ENCODE measurements around the gene POLD2. TPM values are rescaled to one million over a fixed set of nuclear protein-coding genes. Genes with fewer than 3 reads are reported as not detected.
A peak's percentile ranks its signal among the peaks of the same experiment; 100 is the strongest.

The POLD2 gene
- total and polyA plus RNA-seq, 7 donors: 57.3 to 127 (median 87.1) TPM

- Histone ChIP-seq H3K27ac (no peak overlapping the region), H3K4me1 (peaks cover 1% of the 10 kb centered on the region), H3K4me3 (no peak overlapping the region), H3K9me3 (no peaks in the 10 kb centered on the region), H3K27me3 (ENCODE audit: insufficient read depth in 3 of 3, low read length in 2 of 3) (peaks cover 0 to 11% (median 2%) of the 10 kb centered on the region in 3 donors), H3K36me3 (ENCODE audit: insufficient read depth in 1 of 2, low read depth in 1 of 2) (no peaks in the 10 kb centered on the region)
- DNase-seq (peak in 1 of 2 donors; percentile 40), ATAC-seq (no peak)
- no peak for TF ChIP-seq CTCF (IDR thresholded peaks at IDR 0.05)
- intact Hi-C loops (cut with DNase I): no loop called here
- 87 to 91% (median 87%) methylated on average over 20 to 21 of the region's 21 CpGs for WGBS, 3 donors
Measured at GRCh38 chr7:44108768-44109750, 14.3 kb downstream of the POLD2 start.

GRCh38 chr7:44107961-44108767 lies 15.2 kb downstream of the POLD2 start:
- Histone ChIP-seq H3K27me3 (ENCODE audit: insufficient read depth in 3 of 3, low read length in 2 of 3) (peaks cover 0 to 11% (median 6%) of the 10 kb centered on the region in 3 donors), H3K4me1 (no peaks in the 10 kb centered on the region), H3K9me3 (no peaks in the 10 kb centered on the region), H3K36me3 (ENCODE audit: insufficient read depth in 1 of 2, low read depth in 1 of 2) (no peaks in the 10 kb centered on the region), H3K4me3 (no peak overlapping the region), H3K27ac (no peak overlapping the region)
- intact Hi-C loops (cut with DNase I): no loop called here
- ATAC-seq (no peak), DNase-seq (peak in 1 of 2 donors; percentile 48)
- WGBS, 3 donors: 89 to 95% (median 90%) methylated on average over 18 to 21 of the region's 21 CpGs
- TF ChIP-seq CTCF (IDR thresholded peaks at IDR 0.05): no peak

DNA sequence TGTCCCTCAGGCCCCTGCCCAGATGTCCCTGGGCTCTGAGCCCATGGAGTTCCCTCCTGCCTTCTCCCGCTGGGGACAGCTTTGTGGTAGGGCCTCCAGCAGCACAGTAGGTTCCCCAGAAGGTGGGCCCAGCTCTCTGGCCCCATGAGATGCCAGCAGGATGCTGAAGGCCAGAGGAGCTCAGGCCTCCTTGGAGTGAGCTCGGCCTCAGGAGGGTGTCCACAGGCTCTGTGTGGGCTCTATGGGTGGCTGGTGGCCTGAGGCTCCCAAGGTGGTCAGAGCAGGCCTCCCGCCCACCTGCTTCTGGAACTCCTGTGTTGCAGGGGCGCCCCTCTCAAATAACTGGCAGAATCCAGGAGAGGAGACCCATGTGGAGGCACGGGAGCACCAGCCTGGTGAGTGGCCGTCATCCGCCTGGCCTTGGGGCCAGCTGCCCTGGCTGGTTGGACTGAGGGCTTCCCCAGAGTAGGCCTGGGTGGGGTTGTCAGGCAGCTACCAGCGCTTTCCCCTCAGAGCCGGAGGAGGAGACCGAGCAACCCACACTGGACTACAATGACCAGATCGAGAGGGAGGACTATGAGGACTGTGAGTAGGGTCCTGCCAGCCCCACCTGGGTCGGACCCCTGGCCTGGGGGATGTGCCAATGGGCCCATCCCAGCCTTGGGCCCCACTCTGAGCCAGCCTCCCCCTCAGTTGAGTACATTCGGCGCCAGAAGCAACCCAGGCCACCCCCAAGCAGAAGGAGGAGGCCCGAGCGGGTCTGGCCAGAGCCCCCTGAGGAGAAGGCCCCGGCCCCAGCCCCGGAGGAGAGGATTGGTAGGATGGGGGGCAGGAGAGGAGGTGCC lies 16.0 kb downstream of the POLD2 start:
- Histone ChIP-seq H3K27me3 (ENCODE audit: insufficient read depth in 3 of 3, low read length in 2 of 3) (peaks cover 0 to 11% (median 6%) of the 10 kb centered on the region in 3 donors), H3K4me3 (no peak overlapping the region), H3K36me3 (ENCODE audit: insufficient read depth in 1 of 2, low read depth in 1 of 2) (no peaks in the 10 kb centered on the region), H3K4me1 (no peaks in the 10 kb centered on the region), H3K9me3 (no peaks in the 10 kb centered on the region), H3K27ac (no peak overlapping the region)
- no peak for TF ChIP-seq CTCF (IDR thresholded peaks at IDR 0.05)
- no peak for ATAC-seq
- intact Hi-C loops (cut with DNase I): no loop called here
- DNase-seq: peak in 1 of 2 donors; percentile 52
- WGBS, 3 donors: 91 to 93% (median 92%) methylated on average over 16 to 18 of the region's 18 CpGs

DNA sequence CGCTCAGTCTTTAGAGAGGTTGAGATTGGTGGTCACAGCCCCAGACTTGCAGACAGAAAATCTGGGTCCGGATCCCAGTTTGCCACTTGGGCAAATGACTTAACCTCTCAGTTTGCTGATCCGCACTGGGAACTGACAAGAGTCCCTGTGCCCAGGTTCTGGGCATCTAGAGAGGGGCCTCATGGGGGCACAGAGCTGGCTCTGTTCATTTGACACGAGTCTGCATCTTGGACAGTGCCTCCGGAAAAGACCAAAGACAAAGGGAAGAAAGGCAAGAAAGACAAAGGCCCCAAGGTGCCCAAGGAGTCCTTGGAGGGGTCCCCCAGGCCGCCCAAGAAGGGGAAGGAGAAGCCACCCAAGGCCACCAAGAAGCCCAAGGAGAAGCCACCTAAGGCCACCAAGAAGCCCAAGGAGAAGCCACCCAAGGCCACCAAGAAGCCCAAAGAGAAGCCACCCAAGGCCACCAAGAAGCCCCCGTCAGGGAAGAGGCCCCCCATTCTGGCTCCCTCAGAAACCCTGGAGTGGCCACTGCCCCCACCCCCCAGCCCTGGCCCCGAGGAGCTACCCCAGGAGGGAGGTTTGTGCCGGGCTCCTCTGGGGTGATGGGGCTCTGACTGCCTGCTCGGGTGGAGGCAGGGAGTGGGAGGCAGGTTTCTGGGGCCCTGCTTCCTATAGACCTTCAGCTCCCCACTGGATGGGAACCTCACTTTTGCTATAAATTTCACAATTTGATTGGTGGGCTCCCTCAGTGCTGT lies 16.9 kb downstream of the POLD2 start:
- Histone ChIP-seq H3K27me3 (ENCODE audit: insufficient read depth in 3 of 3, low read length in 2 of 3) (peaks cover 0 to 11% (median 6%) of the 10 kb centered on the region in 3 donors), H3K9me3 (no peaks in the 10 kb centered on the region), H3K4me1 (no peaks in the 10 kb centered on the region), H3K4me3 (peak overlapping the region; percentile 59), H3K36me3 (ENCODE audit: insufficient read depth in 1 of 2, low read depth in 1 of 2) (no peaks in the 10 kb centered on the region), H3K27ac (no peak overlapping the region)
- ATAC-seq (no peak), DNase-seq (peak in 1 of 2 donors; percentile 26)
- intact Hi-C loops (cut with DNase I): no loop called here
- WGBS, 3 donors: 90 to 95% (median 91%) methylated on average over 10 of the region's 10 CpGs
- no peak for TF ChIP-seq CTCF (IDR thresholded peaks at IDR 0.05)

Measured in psoas muscle (tissue), 8 donors.